Neural cell (in vitro differentiated cells): ENCODE measurements around the gene LPIN1. TPM values are rescaled to one million over a fixed set of nuclear protein-coding genes. Genes with fewer than 3 reads are reported as not detected.

Source experiments
- H2AFZ ChIP-seq: fragments of 200-600, 300-800 bp; sonication (generic), shearing (Covaris generic); 2 replicates; pipeline ENCODE4 v1.6.0; 2014; ENCODE audit warnings: low read depth, mild to moderate bottlenecking, antibody characterized with exemption, low read length, moderate library complexity
- H3F3A ChIP-seq: fragments of 200-600 bp; shearing (Covaris generic); 2 replicates; pipeline ENCODE4 v1.6.1; 2016; ENCODE audit warnings: mild to moderate bottlenecking, moderate library complexity, mixed read lengths, antibody characterized with exemption, low read length; ENCODE audit not compliant: insufficient read depth, poor library complexity, severe bottlenecking
- H3K27ac ChIP-seq: fragments of 200-600, 300-800 bp; sonication (generic), shearing (Covaris generic); 2 replicates; pipeline ENCODE4 v1.5.1; 2014; ENCODE audit warnings: mild to moderate bottlenecking, low read length, moderate library complexity
- H3K27me3 ChIP-seq: fragments of 300-800, 200-600 bp; sonication (generic), shearing (Covaris generic); 2 replicates; pipeline ENCODE4 v1.6.0; 2014; ENCODE audit warnings: mild to moderate bottlenecking, low read depth, low read length, moderate library complexity; ENCODE audit not compliant: insufficient read depth
- H3K36me3 ChIP-seq: fragments of 300-800, 200-600 bp; sonication (generic), shearing (Covaris generic); 2 replicates; pipeline ENCODE4 v1.5.1; 2014; ENCODE audit warnings: mild to moderate bottlenecking, antibody characterized with exemption, low read length, moderate library complexity; ENCODE audit not compliant: insufficient read depth
- H3K4me2 ChIP-seq: fragments of 300-800, 200-600 bp; sonication (generic), shearing (Covaris generic); 2 replicates; pipeline ENCODE4 v1.6.0; 2014; ENCODE audit warnings: mild to moderate bottlenecking, low read length
- H3K4me3 ChIP-seq: fragments of 300-800, 200-600 bp; sonication (generic), shearing (Covaris generic); 2 replicates; pipeline ENCODE4 v1.5.1; 2014; ENCODE audit warnings: mild to moderate bottlenecking, low read length, moderate library complexity
- H3K79me2 ChIP-seq: fragments of 200-600 bp; shearing (Covaris generic); replicated peaks from 2 replicates; pipeline ENCODE4 v1.6.0; 2014; ENCODE audit warnings: mild to moderate bottlenecking, low read length, moderate library complexity; ENCODE audit not compliant: insufficient read depth
- H3K9ac ChIP-seq: fragments of 300-800, 200-600 bp; sonication (generic), shearing (Covaris generic); 2 replicates; pipeline ENCODE4 v1.6.1; 2016; ENCODE audit warnings: mild to moderate bottlenecking, low read length, mixed read lengths
- H3K9me2 ChIP-seq: fragments of 200-600 bp; shearing (Covaris generic); 2 replicates; pipeline ENCODE4 v1.6.1; 2016; ENCODE audit warnings: mild to moderate bottlenecking, low read length, mixed read lengths; ENCODE audit not compliant: insufficient read depth
- H3K9me3 ChIP-seq: fragments of 200-600, 300-800 bp; sonication (generic), shearing (Covaris generic); 2 replicates; pipeline ENCODE4 v1.6.1; 2016; ENCODE audit warnings: mild to moderate bottlenecking, mixed run types, low read length, moderate library complexity, mixed read lengths
- H4K20me1 ChIP-seq: fragments of 200-600 bp; shearing (Covaris generic); 2 replicates; pipeline ENCODE4 v1.6.1; 2016; ENCODE audit warnings: mild to moderate bottlenecking, mixed run types; ENCODE audit not compliant: insufficient read depth
- EP300 ChIP-seq: fragments of 450-650 bp; conservative IDR thresholded peaks from 2 replicates; pipeline ENCODE4 v1.6.1; 2014; ENCODE audit warnings: antibody characterized with exemption, mild to moderate bottlenecking, moderate library complexity; ENCODE audit not compliant: poor library complexity, severe bottlenecking
- EZH2 ChIP-seq: fragments of 200-600, 300-800 bp; shearing (Covaris generic), sonication (generic); IDR thresholded peaks from 2 replicates; pipeline ENCODE4 v1.6.1; 2014; ENCODE audit warnings: antibody characterized with exemption, low read length, borderline replicate concordance, mild to moderate bottlenecking; ENCODE audit not compliant: insufficient read depth, poor library complexity, severe bottlenecking
- MXI1 ChIP-seq: fragments of 450-650 bp; conservative IDR thresholded peaks from 2 replicates; pipeline ENCODE4 v1.6.1; 2014; ENCODE audit warnings: antibody characterized with exemption, mild to moderate bottlenecking; ENCODE audit not compliant: poor library complexity, severe bottlenecking
- POLR2AphosphoS5 ChIP-seq: IDR thresholded peaks from 2 replicates; pipeline ENCODE4 v1.6.1; 2012
- RAD21 ChIP-seq: fragments of 450-650 bp; conservative IDR thresholded peaks from 2 replicates; pipeline ENCODE4 v1.6.1; 2014; ENCODE audit warnings: antibody characterized with exemption, mild to moderate bottlenecking, moderate library complexity
- SMC3 ChIP-seq: fragments of 450-650 bp; conservative IDR thresholded peaks from 2 replicates; pipeline ENCODE4 v1.6.1; 2014; ENCODE audit warnings: antibody characterized with exemption, mild to moderate bottlenecking, moderate library complexity; ENCODE audit not compliant: poor library complexity
- TAF1 ChIP-seq: IDR thresholded peaks from 2 replicates; pipeline ENCODE4 v1.6.1; 2012; ENCODE audit warnings: low read depth
- polyA plus RNA-seq: library from polyadenylated mRNA; depleted of rRNA; stranded (reverse); fragments of >200 nt; gene quantifications from 2 replicates; pipeline ENCODE4 v1.2.3, GENCODE V29; 2014
- TF ChIP-seq, protein P1 (sequence below): IDR thresholded peaks from 2 replicates; pipeline ENCODE4 v1.6.1; 2012; ENCODE audit warnings: borderline replicate concordance
- TF ChIP-seq, protein P2 (sequence below): fragments of 450-650 bp; IDR thresholded peaks from 2 replicates; pipeline ENCODE4 v1.5.1; 2014; ENCODE audit warnings: antibody characterized with exemption, mild to moderate bottlenecking, moderate library complexity; ENCODE audit not compliant: poor library complexity, severe bottlenecking

LPIN1 gene
- polyA plus RNA-seq, 1 donor from 2014 or later, result 47.5 TPM

DNA sequence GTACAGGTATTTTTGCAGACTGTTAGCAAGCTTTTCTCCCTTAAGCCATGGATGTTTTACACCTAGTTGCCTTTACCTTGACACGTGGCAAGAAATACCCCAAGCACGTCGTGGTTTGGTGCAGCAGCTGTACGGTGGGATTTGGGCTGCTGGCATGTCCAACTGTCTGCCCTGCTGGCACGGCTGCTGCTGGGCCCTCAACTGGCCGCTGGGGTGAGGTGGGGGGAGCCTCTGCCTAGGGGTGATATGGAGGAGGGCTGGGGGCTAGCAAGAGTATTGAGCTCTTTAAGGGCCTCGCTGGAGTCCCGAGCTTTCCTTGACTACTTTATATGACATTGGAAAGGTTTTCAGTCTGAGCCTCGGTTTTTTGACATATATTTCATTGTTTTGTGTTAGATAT is 41.6 kb downstream of the LPIN1 start:
- Histone ChIP-seq H4K20me1 (no peaks in the 10 kb centered on the region), H3K4me2 (no peak overlapping the region), H3K79me2 (no peaks in the 10 kb centered on the region), H3K27ac (no peak overlapping the region), H3K9ac (no peak overlapping the region), H3K9me2 (no peaks in the 10 kb centered on the region), H3K36me3 (peaks cover under 1% of the 10 kb centered on the region), H3K4me3 (no peak overlapping the region), H3K27me3 (no peaks in the 10 kb centered on the region), H3F3A (no peaks in the 10 kb centered on the region), H2AFZ (no peak overlapping the region), H3K9me3 (no peaks in the 10 kb centered on the region)
- TF ChIP-seq EZH2 (no peak), EP300 (no peak), TAF1 (no peak), MXI1 (no peak), SMC3 (no peak), POLR2AphosphoS5 (no peak), RAD21 (no peak)
- TF ChIP-seq, protein P1, sequence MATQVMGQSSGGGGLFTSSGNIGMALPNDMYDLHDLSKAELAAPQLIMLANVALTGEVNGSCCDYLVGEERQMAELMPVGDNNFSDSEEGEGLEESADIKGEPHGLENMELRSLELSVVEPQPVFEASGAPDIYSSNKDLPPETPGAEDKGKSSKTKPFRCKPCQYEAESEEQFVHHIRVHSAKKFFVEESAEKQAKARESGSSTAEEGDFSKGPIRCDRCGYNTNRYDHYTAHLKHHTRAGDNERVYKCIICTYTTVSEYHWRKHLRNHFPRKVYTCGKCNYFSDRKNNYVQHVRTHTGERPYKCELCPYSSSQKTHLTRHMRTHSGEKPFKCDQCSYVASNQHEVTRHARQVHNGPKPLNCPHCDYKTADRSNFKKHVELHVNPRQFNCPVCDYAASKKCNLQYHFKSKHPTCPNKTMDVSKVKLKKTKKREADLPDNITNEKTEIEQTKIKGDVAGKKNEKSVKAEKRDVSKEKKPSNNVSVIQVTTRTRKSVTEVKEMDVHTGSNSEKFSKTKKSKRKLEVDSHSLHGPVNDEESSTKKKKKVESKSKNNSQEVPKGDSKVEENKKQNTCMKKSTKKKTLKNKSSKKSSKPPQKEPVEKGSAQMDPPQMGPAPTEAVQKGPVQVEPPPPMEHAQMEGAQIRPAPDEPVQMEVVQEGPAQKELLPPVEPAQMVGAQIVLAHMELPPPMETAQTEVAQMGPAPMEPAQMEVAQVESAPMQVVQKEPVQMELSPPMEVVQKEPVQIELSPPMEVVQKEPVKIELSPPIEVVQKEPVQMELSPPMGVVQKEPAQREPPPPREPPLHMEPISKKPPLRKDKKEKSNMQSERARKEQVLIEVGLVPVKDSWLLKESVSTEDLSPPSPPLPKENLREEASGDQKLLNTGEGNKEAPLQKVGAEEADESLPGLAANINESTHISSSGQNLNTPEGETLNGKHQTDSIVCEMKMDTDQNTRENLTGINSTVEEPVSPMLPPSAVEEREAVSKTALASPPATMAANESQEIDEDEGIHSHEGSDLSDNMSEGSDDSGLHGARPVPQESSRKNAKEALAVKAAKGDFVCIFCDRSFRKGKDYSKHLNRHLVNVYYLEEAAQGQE, result no peak
- TF ChIP-seq, protein P2, sequence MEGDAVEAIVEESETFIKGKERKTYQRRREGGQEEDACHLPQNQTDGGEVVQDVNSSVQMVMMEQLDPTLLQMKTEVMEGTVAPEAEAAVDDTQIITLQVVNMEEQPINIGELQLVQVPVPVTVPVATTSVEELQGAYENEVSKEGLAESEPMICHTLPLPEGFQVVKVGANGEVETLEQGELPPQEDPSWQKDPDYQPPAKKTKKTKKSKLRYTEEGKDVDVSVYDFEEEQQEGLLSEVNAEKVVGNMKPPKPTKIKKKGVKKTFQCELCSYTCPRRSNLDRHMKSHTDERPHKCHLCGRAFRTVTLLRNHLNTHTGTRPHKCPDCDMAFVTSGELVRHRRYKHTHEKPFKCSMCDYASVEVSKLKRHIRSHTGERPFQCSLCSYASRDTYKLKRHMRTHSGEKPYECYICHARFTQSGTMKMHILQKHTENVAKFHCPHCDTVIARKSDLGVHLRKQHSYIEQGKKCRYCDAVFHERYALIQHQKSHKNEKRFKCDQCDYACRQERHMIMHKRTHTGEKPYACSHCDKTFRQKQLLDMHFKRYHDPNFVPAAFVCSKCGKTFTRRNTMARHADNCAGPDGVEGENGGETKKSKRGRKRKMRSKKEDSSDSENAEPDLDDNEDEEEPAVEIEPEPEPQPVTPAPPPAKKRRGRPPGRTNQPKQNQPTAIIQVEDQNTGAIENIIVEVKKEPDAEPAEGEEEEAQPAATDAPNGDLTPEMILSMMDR, result no peak

DNA sequence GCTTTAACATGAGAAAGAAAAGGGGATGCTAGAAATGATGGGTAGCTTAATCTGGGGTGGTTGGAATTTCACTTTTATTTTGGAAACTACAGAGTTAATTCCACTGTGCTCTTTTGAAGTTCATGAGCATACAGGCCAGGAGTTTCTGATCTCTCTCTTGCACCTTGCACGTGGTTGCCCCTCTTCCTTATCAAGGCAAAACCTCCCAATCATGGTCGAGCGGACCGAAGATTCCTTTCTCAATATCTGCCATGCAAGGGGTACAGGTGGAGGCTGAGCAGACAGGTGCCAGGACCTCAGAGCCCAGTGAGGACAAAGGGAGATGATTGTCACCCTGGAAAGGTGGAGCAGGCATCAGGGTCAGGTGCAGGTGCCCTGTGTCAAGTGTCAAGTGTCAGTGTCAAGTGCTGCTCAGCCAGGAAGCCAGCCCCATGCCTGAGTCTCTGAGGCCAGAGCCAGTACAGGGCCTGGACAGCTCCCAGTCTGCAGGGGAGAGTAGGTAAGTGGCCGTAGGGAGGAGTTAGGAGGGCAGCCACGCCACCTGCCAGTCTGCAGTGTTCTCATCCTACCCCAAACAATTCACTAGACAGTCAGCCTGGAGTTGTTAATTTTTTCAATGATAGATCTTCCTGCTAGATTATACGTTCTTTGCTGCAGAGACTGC is 42.2 kb downstream of the LPIN1 start:
- no peaks in the 10 kb centered on the region for H4K20me1 ChIP-seq
- no peak overlapping the region for H3K27ac ChIP-seq
- no peaks in the 10 kb centered on the region for H3K79me2 ChIP-seq
- no peaks in the 10 kb centered on the region for H3K9me3 ChIP-seq
- no peak overlapping the region for H3K9ac ChIP-seq
- H3K27me3 ChIP-seq, result no peaks in the 10 kb centered on the region
- H3K4me2 ChIP-seq, result no peak overlapping the region
- no peak overlapping the region for H2AFZ ChIP-seq
- H3F3A ChIP-seq, result no peaks in the 10 kb centered on the region
- no peak overlapping the region for H3K4me3 ChIP-seq
- TF ChIP-seq RAD21 (no peak), TAF1 (no peak)
- TF ChIP-seq, protein P2, result no peak
- peaks cover 7% of the 10 kb centered on the region for H3K36me3 ChIP-seq
- H3K9me2 ChIP-seq, result no peaks in the 10 kb centered on the region
